Measurements from ENCODE around the gene ZFPM1.

Gene ZFPM1

DNA sequence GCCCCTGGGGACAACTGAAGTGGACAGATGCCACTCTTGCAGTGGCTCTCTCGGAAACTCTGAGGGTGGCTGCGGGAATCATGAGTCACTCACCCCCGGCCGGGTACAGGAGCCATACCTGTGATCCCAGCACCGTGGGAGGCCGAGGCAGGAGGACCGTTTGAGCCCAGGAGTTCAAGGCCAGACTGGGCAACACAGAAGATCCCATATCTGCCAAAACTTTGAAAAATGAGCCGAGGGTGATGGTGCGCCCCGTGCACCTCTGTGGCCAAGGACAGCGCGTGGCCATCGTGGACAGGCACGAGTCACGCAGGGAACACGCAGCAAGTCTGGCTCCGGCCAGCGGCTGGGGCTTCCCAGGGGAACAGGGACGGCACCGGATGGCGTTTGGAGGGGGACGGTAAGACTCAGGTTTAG, 75.8 kb downstream of the ZFPM1 start:
- TF ChIP-seq, protein P1, sequence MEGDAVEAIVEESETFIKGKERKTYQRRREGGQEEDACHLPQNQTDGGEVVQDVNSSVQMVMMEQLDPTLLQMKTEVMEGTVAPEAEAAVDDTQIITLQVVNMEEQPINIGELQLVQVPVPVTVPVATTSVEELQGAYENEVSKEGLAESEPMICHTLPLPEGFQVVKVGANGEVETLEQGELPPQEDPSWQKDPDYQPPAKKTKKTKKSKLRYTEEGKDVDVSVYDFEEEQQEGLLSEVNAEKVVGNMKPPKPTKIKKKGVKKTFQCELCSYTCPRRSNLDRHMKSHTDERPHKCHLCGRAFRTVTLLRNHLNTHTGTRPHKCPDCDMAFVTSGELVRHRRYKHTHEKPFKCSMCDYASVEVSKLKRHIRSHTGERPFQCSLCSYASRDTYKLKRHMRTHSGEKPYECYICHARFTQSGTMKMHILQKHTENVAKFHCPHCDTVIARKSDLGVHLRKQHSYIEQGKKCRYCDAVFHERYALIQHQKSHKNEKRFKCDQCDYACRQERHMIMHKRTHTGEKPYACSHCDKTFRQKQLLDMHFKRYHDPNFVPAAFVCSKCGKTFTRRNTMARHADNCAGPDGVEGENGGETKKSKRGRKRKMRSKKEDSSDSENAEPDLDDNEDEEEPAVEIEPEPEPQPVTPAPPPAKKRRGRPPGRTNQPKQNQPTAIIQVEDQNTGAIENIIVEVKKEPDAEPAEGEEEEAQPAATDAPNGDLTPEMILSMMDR (IDR thresholded peaks at IDR 0.05) = no peak
- no peaks in the 10 kb centered on the region for H3K36me3 ChIP-seq (ENCODE audit: control insufficient read depth, insufficient read depth, low read length)
- H3K9me3 ChIP-seq (ENCODE audit: control insufficient read depth, low read length) = no peaks in the 10 kb centered on the region
- H3K4me1 ChIP-seq = no peaks in the 10 kb centered on the region
- no peak overlapping the region for H3K9ac ChIP-seq
- no peaks in the 10 kb centered on the region for H3K79me2 ChIP-seq
- H3K4me3 ChIP-seq (ENCODE audit: low read depth, low read length) = no peak overlapping the region
- no peak overlapping the region for H2AFZ ChIP-seq
- no peak overlapping the region for H3K27ac ChIP-seq
- no peaks in the 10 kb centered on the region for H3K27me3 ChIP-seq (ENCODE audit: control insufficient read depth, insufficient read depth, low read length)
- H3K4me2 ChIP-seq (ENCODE audit: low read length) = no peak overlapping the region

DNA sequence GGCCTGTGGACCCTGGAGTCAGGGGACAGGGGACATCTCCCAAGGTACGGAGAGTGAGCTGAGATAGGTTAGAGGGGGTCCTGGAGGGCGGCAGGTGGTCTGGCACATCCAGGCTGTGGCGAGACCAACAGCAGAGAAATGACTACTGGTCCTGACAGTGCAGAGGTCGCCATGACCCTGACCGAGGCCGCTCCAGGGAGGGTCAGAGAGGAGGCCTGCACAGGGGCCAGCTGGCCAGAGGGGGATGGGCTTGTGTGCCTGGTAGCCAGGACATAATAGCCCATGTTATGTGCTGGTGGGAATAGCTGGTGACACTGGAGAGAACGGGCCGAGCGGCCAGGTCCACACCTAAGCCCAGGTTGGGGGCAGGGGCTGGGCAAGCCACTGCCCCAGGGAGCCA, 76.5 kb downstream of the ZFPM1 start:
- no peak overlapping the region for H2AFZ ChIP-seq
- no peaks in the 10 kb centered on the region for H3K36me3 ChIP-seq (ENCODE audit: control insufficient read depth, insufficient read depth, low read length)
- no peaks in the 10 kb centered on the region for H3K9me3 ChIP-seq (ENCODE audit: control insufficient read depth, low read length)
- H3K4me3 ChIP-seq (ENCODE audit: low read depth, low read length) = no peak overlapping the region
- no peak overlapping the region for H3K4me2 ChIP-seq (ENCODE audit: low read length)
- no peaks in the 10 kb centered on the region for H3K4me1 ChIP-seq
- no peak overlapping the region for H3K9ac ChIP-seq
- H3K27me3 ChIP-seq (ENCODE audit: control insufficient read depth, insufficient read depth, low read length) = no peaks in the 10 kb centered on the region
- TF ChIP-seq, protein P1 (IDR thresholded peaks at IDR 0.05) = no peak
- no peak overlapping the region for H3K27ac ChIP-seq
- no peaks in the 10 kb centered on the region for H3K79me2 ChIP-seq

DNA sequence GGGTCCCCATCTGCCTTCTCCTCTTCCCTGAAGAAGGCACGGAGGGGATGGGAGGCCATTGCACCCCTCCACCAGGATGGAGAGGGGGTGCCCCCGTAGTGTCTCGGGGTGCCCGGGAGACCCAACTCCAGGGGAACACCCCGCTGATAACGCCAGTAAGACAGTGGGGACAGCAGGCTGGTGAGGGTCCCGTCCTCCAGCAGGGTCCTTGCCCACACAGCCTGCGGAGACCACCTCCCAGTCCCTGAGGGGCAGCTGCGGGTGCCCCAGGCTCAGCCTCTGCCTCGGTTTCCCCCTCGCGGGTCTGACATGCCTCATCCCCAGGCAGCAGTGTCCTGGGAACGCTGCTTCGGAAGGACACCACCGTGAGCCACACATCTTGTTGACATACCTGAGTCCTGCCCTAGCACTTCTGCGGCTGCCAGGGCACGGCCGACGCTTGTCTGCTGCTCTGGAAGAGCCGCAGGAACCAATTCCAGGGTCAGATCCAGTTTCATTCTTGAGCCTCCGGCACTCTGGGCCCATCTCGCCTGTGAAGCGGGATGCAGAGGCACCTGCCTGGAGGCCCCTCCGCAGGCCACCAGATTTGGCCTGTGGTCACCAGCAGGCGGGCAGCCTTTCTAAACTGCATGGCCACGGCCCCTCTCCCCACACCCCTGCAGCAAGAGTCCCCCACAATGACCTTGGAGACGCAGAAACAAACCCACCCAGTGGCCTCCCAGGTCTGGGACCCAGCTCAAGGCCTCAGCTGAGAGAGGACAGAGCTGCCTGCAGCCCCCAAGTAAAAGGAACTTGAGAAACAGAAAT, 77.2 kb downstream of the ZFPM1 start:
- no peaks in the 10 kb centered on the region for H3K79me2 ChIP-seq
- H3K4me2 ChIP-seq (ENCODE audit: low read length) = no peak overlapping the region
- no peaks in the 10 kb centered on the region for H3K36me3 ChIP-seq (ENCODE audit: control insufficient read depth, insufficient read depth, low read length)
- no peak overlapping the region for H3K9ac ChIP-seq
- TF ChIP-seq, protein P1 (IDR thresholded peaks at IDR 0.05) = no peak
- no peak overlapping the region for H3K27ac ChIP-seq
- no peaks in the 10 kb centered on the region for H3K27me3 ChIP-seq (ENCODE audit: control insufficient read depth, insufficient read depth, low read length)
- H3K4me1 ChIP-seq = no peaks in the 10 kb centered on the region
- no peak overlapping the region for H3K4me3 ChIP-seq (ENCODE audit: low read depth, low read length)
- no peaks in the 10 kb centered on the region for H3K9me3 ChIP-seq (ENCODE audit: control insufficient read depth, low read length)
- H2AFZ ChIP-seq = no peak overlapping the region

DNA sequence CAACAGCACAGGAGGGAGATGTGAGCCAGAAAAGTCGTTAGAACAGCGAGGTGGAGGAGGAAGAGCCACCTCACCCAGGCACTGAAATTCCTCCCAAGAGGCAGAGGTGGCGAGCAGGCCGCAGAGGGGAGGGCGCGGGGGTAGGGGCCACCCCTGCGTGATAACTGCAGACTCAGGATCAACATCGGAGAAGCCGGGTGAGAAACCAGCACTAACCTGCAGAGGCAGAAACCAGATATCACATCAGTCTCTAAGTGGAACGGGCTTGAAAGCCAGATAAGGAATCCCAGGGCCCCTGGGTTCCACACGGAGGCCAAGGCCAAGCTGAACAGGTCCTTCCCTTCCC, 77.8 kb downstream of the ZFPM1 start:
- Histone ChIP-seq H3K4me3 (ENCODE audit: low read depth, low read length) (no peak overlapping the region), H3K4me1 (no peaks in the 10 kb centered on the region), H2AFZ (no peak overlapping the region), H3K9me3 (ENCODE audit: control insufficient read depth, low read length) (no peaks in the 10 kb centered on the region), H3K79me2 (no peaks in the 10 kb centered on the region), H3K36me3 (ENCODE audit: control insufficient read depth, insufficient read depth, low read length) (no peaks in the 10 kb centered on the region), H3K9ac (no peak overlapping the region), H3K27ac (no peak overlapping the region), H3K4me2 (ENCODE audit: low read length) (no peak overlapping the region), H3K27me3 (ENCODE audit: control insufficient read depth, insufficient read depth, low read length) (no peaks in the 10 kb centered on the region)
- TF ChIP-seq, protein P1 (IDR thresholded peaks at IDR 0.05) = no peak

DNA sequence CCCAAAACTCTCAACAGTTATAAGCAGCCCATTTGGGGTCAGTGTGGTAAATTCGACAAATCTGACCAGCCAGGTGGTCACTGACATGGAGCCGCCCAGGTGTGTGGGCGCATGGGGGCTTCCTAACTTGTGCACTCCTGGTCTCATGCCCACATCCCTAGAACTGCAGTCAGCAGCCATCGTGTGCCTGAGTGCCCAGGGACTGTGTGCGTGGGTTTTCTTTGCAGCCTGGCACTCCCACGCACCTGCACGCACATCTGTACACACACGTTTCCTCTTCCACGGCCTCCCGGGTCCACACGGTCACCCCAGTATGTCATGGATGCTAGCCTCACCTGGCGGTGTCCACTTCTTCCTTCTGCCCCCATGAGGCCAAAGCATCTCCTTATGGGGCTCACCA, 78.3 kb downstream of the ZFPM1 start:
- H3K4me2 ChIP-seq (ENCODE audit: low read length) = no peak overlapping the region
- H3K9me3 ChIP-seq (ENCODE audit: control insufficient read depth, low read length) = no peaks in the 10 kb centered on the region
- H3K4me3 ChIP-seq (ENCODE audit: low read depth, low read length) = no peak overlapping the region
- H3K79me2 ChIP-seq = no peaks in the 10 kb centered on the region
- no peak overlapping the region for H3K9ac ChIP-seq
- H3K27me3 ChIP-seq (ENCODE audit: control insufficient read depth, insufficient read depth, low read length) = no peaks in the 10 kb centered on the region
- H2AFZ ChIP-seq = no peak overlapping the region
- H3K36me3 ChIP-seq (ENCODE audit: control insufficient read depth, insufficient read depth, low read length) = no peaks in the 10 kb centered on the region
- TF ChIP-seq, protein P1 (IDR thresholded peaks at IDR 0.05) = no peak
- H3K4me1 ChIP-seq = no peaks in the 10 kb centered on the region
- H3K27ac ChIP-seq = no peak overlapping the region

All from parathyroid adenoma (tissue), 2 donors.